Suprapubic skin (tissue), 4 donors: ENCODE data around the gene KCTD14. TPM values are rescaled to one million over a fixed set of nuclear protein-coding genes. Genes with fewer than 3 reads are reported as not detected.

ENCODE experiments used
- DNase-seq, 2 donors: peaks; one replicate each; pipeline ENCODE4 v3.0.0-alpha.2; 2019; ENCODE audit warnings: low spot score in 2 of 2
- H3K27ac ChIP-seq: fragments of 200-600 bp; sonication (generic); one replicate; pipeline ENCODE4 v1.5.1; 2019
- H3K27me3 ChIP-seq: fragments of 200-600 bp; sonication (generic); one replicate; pipeline ENCODE4 v1.5.1; 2019
- H3K36me3 ChIP-seq: fragments of 200-600 bp; sonication (generic); one replicate; pipeline ENCODE4 v1.5.1; 2019
- H3K4me1 ChIP-seq: fragments of 200-600 bp; sonication (generic); one replicate; pipeline ENCODE4 v1.5.1; 2019
- H3K4me3 ChIP-seq: fragments of 200-600 bp; sonication (generic); one replicate; pipeline ENCODE4 v1.5.1; 2019; ENCODE audit warnings: mild to moderate bottlenecking
- H3K9me3 ChIP-seq: fragments of 200-600 bp; sonication (generic); one replicate; pipeline ENCODE4 v1.5.1; 2019
- CTCF ChIP-seq, 2 donors: fragments of 200-600 bp in 1 of 2; fragments of 450-650 bp in 1 of 2; sonication (generic) in 1 of 2; IDR thresholded peaks; one replicate each; pipeline ENCODE4 v1.5.1; 2016 to 2019; ENCODE audit warnings: antibody characterized with exemption in 2 of 2, mild to moderate bottlenecking in 1 of 2, moderate library complexity in 1 of 2
- EP300 ChIP-seq: sonication (generic); formaldehyde crosslinking; IDR thresholded peaks from one replicate; pipeline ENCODE4 v1.6.1; 2017; ENCODE audit warnings: antibody characterized with exemption
- POLR2A ChIP-seq, 2 donors: fragments of 450-650 bp; IDR thresholded peaks; one replicate each; pipeline ENCODE4 v1.6.1; 2017; ENCODE audit warnings: antibody characterized with exemption in 2 of 2, mild to moderate bottlenecking in 2 of 2, moderate library complexity in 2 of 2
- POLR2AphosphoS5 ChIP-seq, 3 donors: sonication (generic); formaldehyde crosslinking; IDR thresholded peaks; one replicate each; pipeline ENCODE4 v1.6.1; 2017; ENCODE audit warnings: antibody characterized with exemption in 3 of 3
- WGBS: methylation state at CpG from one replicate; pipeline ENCODE4 v1.1.5; 2018; 5-methylcytosine and 5-hydroxymethylcytosine counted together
- total RNA-seq, 4 donors: library from RNA; depleted of rRNA; stranded (reverse); fragments of >200 nt; gene quantifications; one replicate each; pipeline ENCODE4 v1.1.0, GENCODE V29; 2016

Gene KCTD14
- total RNA-seq, 4 donors from 2014 or later: 1.8 to 6.0 (median 3.3) TPM

DNA sequence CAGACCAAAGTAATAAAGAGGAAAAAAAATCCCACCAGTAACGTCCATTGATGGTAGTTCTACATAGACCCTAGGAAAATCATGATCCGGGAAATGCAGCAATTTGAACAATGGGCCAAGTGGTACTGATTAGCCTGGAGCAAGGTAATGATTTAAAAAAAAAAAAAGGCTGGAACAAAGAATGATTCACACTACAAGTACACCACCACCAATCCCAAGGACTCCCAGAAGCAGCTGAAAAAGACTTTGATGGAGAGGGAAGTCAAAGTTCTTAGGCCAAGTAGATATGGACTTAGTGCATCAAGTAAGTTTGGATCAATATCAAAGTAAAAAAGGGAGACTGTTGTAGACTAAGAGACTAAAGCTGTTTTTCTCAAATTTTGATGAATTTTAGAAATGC, 11.8 kb downstream of the KCTD14 start:
- no peak for DNase-seq
- Histone ChIP-seq H3K27me3 (no peaks in the 10 kb centered on the region), H3K36me3 (no peaks in the 10 kb centered on the region), H3K27ac (no peak overlapping the region), H3K9me3 (no peaks in the 10 kb centered on the region), H3K4me1 (no peaks in the 10 kb centered on the region), H3K4me3 (no peak overlapping the region)
- TF ChIP-seq POLR2AphosphoS5 (IDR thresholded peaks at IDR 0.05): no peak
- TF ChIP-seq CTCF (IDR thresholded peaks at IDR 0.05): no peak
- no peak for TF ChIP-seq EP300
- no peak for TF ChIP-seq POLR2A (IDR thresholded peaks at IDR 0.05)
- 84% methylated on average over 2 of the region's 2 CpGs for WGBS

GRCh38 chr11:78010755-78011154, 12.3 kb downstream of the KCTD14 start:
- no peaks in the 10 kb centered on the region for H3K27me3 ChIP-seq
- no peaks in the 10 kb centered on the region for H3K9me3 ChIP-seq
- no peak overlapping the region for H3K27ac ChIP-seq
- WGBS: 95% methylated on average over 6 of the region's 6 CpGs
- DNase-seq: no peak
- H3K4me1 ChIP-seq: no peaks in the 10 kb centered on the region
- no peak overlapping the region for H3K4me3 ChIP-seq
- H3K36me3 ChIP-seq: no peaks in the 10 kb centered on the region
- TF ChIP-seq EP300 (no peak), POLR2AphosphoS5 (IDR thresholded peaks at IDR 0.05) (no peak), CTCF (IDR thresholded peaks at IDR 0.05) (no peak), POLR2A (IDR thresholded peaks at IDR 0.05) (no peak)

DNA sequence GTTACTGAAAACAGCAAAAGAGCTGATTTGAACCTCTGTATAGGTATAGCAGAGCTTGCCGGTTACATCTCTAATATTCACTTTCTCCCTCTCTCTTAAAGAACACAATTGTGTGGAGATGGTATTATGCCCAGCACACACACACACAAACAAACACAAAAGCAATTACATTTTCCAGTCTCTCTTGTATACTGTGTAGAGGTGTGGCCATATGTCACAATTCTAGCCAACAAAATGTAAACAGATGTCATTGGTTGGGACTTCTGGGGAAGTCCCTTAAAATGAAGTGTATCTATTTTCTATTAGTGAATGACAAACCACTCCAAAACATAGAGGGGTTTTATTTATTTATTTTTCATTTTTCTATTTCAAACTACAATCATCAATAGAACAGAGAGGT, 12.8 kb downstream of the KCTD14 start:
- no peaks in the 10 kb centered on the region for H3K36me3 ChIP-seq
- no peak overlapping the region for H3K27ac ChIP-seq
- WGBS: 96% methylated on average over 1 of the region's 1 CpG
- no peaks in the 10 kb centered on the region for H3K27me3 ChIP-seq
- no peak overlapping the region for H3K4me3 ChIP-seq
- no peak for TF ChIP-seq POLR2A (IDR thresholded peaks at IDR 0.05)
- TF ChIP-seq EP300: no peak
- no peak for TF ChIP-seq POLR2AphosphoS5 (IDR thresholded peaks at IDR 0.05)
- no peak for TF ChIP-seq CTCF (IDR thresholded peaks at IDR 0.05)
- no peak for DNase-seq
- H3K9me3 ChIP-seq: no peaks in the 10 kb centered on the region
- no peaks in the 10 kb centered on the region for H3K4me1 ChIP-seq

GRCh38 chr11:78009062-78009461, 14.0 kb downstream of the KCTD14 start:
- Histone ChIP-seq H3K4me1 (no peaks in the 10 kb centered on the region), H3K4me3 (no peak overlapping the region), H3K27ac (no peak overlapping the region), H3K36me3 (no peaks in the 10 kb centered on the region), H3K9me3 (no peaks in the 10 kb centered on the region), H3K27me3 (peaks cover 4% of the 10 kb centered on the region)
- WGBS: 95% methylated on average over 2 of the region's 2 CpGs
- DNase-seq: no peak
- TF ChIP-seq EP300 (no peak), POLR2AphosphoS5 (IDR thresholded peaks at IDR 0.05) (no peak), POLR2A (IDR thresholded peaks at IDR 0.05) (no peak), CTCF (IDR thresholded peaks at IDR 0.05) (no peak)

GRCh38 chr11:78000193-78000592, 22.9 kb downstream of the KCTD14 start:
- 0% methylated on average over 1 of the region's 1 CpG for WGBS
- Histone ChIP-seq H3K27me3 (peaks cover 4% of the 10 kb centered on the region), H3K36me3 (no peaks in the 10 kb centered on the region), H3K4me1 (peaks cover 3% of the 10 kb centered on the region), H3K4me3 (no peak overlapping the region), H3K27ac (no peak overlapping the region), H3K9me3 (no peaks in the 10 kb centered on the region)
- TF ChIP-seq POLR2A (IDR thresholded peaks at IDR 0.05) (no peak), CTCF (IDR thresholded peaks at IDR 0.05) (peak in 1 of 2 donors; percentile 59)
- DNase-seq: no peak
